Kidney capillary endothelial cell (primary cell): ENCODE data around the gene TBCK.

Experiments
- DNase-seq: peaks from one replicate; pipeline ENCODE4 v3.0.0-alpha.2; 2018; ENCODE audit warnings: low spot score

Gene TBCK

DNA sequence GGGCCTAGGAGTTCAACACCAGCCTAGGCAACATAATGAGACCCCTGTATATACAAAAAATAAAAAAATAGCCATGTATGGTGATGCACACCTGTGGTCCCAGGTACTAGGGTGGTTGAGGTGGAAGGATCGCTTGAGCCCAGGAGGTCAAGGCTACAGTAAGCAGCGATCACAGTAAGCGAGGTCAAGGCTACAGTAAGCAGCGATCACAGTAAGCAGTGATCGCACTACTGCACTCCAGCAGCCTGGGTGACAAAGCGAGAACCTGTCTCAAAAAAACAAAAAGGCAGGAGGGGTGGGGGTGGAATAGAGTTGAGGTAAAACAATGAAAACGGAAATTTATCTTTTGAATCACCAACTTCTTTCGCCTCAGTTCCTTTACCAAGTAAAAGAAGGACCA lies 29.4 kb downstream of the TBCK start:
- no peak for DNase-seq

DNA sequence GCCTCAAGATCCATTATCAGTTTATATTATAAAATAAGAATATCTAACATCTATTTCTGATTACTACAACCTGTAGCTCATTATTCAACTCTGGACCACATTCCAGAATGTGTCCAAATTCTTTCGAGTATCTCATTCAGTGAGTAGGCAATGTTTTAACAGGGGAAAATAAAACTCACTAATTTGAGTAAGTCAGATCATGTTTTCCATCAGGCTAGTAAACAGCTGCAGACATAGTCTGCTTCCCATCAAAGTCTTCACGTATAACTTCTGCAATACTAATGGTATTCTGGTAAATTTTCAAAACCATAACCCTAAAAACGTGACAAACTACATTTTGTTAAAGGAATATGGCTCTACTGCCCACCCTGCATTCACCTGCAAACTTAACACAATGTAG lies 31.8 kb downstream of the TBCK start:
- DNase-seq, result no peak

DNA sequence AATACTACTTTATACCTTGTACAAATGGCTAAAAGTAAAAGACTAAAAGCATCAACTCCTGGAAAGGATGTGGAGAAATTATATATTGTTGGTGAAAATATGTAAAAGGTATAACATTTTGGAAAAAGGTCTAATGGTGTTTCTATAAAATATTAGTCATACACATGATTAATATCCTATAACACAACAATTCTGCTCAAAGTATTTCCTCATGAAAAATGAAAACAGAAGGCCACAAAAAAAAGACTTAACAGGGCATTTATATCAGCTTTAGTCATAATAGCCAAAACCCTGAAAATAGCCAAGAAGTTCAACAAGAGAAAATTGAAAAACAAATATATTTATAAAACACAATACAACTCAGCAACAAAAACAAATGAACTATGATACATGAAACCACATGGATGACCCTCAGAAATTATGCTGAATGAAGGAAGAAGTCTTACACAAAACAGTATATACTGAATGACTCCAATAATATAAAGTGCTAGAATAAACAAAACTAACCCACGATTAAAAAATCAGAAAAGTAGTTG lies 38.8 kb downstream of the TBCK start:
- no peak for DNase-seq

DNA sequence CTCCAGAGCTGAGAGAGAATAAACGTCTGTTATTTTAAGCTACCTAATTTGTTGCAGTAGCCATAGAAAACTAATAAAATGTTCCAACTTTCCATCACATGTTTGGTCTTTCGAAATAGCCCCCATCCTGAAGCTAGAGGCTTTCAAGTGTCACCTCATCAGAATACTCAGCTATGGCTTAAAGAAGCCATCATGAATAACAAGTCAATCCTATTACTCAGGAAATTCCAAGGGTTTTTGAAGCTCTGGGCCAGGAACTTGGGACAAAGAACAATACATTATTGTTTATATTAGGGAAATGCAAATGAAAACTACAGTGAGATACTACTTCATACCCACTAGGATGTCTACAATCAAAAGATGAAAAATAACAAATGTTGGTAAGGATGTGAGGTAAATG lies 42.2 kb downstream of the TBCK start:
- peak; percentile 64 for DNase-seq

DNA sequence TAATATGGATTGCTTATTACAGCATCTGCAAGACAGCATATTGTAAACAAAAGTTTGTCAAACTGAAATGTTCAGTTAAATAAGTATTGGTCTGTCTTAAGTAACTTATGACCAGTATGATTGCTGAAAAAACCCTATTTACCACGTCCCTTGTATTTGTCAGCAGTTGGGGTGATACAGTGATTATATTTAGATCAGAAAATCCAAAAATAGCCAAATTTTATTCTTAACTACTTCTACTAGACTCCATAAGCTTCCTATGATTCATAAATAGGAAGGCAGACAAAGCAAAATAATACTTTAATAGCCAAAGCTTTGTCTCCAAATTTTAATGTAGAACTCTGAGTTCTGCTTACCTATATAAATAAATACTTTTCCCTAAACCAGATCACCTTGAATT lies 45.3 kb downstream of the TBCK start:
- peak; percentile 80 for DNase-seq

DNA sequence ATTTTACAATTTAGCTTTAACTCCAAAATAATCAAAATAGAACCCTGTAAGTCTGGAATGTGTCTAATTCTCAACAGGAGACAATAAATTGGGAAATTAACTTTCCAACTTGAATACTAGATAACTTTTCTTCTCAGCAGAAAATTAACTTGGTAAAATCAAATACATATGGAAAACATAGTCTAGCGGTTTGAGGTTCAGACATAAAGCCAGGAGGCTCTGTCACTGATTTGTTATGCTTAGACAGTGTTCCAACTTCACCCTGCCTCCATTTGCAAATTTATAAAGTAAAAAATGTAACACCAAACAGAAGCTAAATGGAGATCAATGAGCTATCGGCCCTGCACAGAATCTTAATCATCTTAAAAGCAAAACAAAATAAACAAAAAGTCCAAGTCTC lies 46.3 kb downstream of the TBCK start:
- no peak for DNase-seq

DNA sequence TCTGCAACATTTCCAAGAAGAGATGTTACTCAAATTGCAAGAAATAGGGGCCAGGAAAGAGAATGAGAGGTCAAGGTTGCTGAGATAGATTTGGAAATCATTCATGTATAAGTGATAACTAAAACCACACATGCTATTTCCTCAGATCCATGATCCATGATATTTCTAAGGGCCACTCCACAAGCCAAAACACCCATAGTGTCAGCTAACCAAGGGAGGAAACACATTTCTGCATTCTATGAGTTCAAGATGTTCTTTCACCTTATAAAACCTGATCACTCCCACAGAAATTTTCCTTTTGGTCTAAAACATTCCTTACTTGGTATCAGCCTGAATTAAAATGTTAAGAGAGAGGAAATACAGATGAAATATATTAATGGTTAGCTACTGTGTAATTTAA lies 47.2 kb downstream of the TBCK start:
- no peak for DNase-seq

DNA sequence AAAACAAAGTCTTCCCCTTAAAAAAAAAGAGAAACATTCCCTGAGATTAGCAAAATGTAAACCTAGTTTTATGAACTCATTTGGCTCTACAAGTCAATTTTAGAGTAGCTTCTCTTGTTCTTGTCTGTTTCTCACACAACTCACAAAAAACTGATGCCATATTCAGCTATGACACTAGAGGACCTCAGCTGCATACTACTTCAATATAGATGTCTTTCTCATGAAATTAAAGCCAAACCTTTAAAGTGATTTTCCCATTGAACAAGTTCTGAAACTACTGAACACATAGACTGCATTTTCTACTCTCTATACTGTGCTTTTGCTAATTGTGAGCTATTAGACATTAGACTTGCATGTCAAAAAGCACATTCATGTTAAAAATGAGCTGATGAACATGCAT lies 49.8 kb downstream of the TBCK start:
- peak; percentile 64 for DNase-seq

DNA sequence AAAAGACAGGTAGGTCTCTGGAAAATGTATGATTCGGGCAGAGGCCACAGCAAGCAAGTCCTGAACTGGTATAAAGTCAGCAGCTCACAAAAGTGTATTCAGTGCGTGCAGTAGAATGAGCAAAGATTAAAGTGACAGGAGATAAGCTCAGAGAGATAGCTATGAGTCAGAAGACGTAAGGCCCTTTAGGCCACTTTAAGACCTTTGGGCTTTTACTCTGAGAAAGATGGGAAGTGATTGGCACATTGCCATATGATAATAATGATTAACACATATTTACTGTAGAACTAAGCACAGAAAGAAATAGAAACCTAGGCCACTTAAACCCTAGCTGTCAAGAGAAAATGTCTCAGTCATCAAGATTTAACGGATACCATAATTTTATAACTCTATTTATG lies 51.7 kb downstream of the TBCK start:
- no peak for DNase-seq

DNA sequence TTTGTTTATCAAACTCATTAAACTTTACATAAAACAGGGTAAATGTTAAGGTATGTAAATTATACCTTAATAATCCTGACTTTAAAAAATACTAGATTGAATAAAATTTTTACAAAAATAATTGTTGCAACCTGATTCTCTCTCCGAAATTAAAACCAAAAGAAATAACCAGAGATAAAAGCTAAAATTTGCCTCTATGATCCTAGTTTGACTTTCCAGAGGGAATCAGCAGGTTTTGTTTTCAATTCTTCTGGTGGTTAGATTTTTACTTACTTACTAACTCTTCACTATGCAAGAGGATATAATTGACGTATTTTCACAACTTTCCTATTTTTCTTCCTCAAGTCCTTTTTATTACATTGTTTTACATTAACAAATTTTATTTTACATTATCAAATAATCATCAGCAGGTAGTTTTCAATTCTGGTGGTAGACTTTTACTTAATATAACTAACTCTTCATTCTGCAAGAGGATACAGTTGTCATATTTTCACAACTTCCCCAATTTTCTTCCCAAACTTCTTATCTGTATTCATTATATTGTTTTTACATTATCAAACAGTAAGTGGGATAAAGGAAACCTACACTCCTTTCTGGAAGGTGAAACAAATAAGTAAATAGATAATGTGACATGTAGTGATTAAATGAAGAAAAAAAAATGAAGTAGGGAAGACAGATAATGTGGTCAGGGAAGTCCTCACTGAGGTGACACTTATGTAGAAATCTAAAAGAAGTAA lies 52.2 kb downstream of the TBCK start:
- no peak for DNase-seq

DNA sequence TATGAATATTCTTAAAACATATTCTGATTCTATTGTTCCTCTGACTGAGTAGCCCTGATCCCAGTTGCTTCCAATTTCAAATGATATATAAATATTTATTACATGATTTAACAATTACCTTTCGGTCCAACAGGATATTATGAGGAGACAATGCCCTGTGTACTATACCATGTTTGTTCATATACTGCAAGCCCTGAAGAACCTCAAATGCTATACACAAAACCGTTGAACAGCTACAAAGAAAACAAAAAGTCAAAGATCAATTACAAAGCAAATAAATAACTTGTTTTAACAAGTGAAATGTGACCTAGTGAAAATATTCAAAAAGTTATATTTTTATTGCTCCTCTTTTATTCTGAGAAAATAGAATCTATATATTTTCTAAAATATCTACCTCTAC lies 54.0 kb downstream of the TBCK start:
- no peak for DNase-seq

DNA sequence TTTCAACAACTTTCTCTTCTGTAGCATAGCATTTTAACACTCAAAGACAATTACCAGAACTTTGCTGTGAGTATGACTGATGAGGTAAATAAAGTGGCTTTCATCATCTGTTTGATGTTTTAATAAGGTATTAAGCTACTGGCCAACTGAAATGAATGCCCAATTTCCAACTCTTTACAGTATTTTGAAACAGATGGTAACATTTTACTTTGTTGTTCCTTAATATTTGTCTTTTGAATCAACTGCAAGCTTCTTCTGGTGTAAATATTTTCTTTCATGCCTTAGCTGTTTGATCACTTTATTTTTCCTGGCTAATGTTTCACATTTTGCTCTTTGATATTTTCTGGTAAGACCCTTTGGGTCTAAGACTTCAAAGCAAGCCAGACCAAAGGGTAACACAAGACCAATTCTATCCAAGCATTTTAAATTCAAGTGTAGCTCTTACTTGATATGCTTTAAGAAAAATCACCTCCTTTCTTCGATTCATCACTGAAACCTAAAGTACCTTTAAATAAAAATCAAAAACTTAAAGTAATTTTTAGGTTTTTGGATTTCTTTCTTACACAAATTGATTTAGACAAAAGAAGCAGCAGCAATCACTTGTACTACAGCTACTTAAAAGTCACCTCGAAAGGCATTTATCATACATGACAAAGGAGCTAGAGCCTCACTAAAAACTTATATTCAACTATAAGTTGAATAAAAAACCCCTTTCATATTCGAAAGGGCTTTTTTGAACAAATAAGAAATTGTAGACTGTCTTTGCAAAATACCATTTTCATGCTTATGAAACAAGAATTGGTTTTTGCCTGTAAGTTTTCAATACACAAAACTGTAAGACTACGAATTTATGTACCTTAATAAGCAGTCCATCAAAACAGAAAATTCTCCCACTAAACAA lies 57.6 kb downstream of the TBCK start:
- no peak for DNase-seq

DNA sequence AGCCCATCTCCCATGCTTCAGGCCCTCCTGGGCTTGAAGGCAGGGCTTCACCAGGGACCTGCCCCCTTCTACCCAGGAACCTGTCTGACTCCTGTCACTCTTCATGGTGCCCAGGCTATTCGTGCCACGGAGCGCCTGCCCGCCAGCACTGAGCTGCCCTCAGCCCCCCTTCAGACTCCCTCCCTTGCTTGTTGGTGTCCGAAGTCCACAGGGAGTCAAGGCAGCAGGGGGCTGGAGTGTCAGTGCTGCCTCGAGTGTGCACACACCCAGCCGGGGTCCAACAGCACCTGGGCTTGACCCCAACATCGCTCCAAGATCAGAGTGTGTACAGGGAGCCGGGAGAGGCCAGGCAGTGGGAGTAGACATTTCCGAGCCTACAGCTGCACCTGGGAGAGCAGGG lies 59.8 kb downstream of the TBCK start:
- DNase-seq, result no peak

DNA sequence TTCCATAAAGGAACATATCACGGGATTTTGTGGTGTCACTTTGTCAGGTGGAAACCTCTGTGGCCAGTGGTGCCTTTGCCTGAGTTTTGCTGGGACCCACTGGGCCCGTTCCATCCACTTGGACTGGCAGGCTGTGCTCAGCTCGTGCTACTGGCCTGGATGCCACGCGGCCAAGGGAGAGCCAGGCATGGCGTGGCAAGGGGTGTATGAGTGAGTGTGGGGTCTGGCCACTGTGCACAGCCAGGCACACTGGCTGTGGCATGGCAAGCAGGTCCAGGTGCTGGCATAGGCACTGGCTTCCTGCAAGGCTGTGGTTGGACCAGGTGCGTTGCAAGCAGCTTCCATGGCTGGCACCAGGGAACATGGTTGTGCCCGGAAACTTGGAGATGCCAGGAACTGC lies 60.8 kb downstream of the TBCK start:
- no peak for DNase-seq

DNA sequence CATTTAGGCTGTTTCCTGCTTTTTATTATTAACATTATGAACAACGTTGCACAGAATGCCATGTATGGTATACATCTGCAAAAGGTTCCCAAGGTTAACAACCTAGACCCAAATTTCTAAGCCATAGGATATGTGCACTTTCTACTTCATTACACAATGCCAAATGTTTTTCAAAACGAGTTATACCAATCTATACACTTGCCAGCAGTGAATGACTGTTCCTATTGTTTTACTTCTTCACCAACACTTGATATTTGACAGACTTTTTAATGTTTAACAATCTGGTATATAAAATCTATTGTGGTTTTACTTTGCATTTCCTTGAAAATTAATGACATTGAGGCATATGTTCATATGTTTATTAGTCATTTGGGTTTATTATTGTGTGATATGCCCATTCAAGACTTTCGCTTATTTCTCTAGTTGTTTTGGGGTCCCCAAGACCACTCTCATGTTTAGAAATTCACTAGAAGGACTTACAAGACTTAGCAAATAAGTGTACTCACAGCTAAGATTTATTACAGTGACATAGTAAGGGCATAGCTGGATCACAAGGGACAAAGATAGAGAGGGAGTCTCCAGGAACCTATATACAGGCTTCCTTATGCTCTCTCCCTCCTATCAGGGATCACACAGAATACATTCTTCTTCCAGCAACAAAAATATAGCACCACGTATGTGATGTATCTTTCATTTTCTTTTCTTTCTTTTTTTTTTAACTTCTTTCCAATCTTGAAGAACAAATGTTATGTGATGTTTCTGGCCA lies 62.5 kb downstream of the TBCK start:
- no peak for DNase-seq

DNA sequence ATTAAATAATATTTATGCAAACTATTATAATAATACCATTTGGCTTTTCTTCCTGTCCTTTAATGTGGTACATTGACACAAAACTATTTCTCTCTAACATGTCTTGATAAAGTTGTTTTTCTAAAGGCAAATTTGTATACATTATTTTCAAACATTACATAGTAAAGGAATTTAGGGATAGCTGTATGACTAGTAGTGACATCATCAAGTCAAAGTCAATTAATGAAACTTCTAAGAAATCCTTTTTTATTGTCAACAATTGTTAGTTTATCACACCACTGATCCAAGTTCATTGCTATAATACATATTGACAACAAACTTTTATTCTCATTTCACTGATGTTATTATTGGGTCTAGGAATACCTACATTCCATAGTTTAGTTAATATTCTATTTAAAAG lies 68.4 kb downstream of the TBCK start:
- DNase-seq, result no peak

DNA sequence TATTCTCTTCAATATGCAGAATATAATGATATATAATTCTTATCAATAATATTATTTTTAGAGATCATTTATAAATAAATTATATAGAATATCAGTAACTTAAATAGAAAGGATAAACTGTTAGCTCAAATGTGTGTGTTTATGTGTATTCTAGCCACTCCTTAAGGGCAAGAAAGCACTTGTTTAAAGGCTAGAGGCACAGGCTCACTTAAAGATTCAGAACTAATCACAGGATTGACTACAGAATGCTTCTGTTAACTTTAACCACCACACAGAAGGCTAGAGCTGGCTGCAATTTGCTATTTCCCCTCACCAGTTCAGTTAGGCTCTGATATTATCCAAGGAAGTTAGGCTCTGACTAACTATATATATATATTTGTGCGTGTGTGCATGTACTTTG lies 69.6 kb downstream of the TBCK start:
- DNase-seq, result no peak

DNA sequence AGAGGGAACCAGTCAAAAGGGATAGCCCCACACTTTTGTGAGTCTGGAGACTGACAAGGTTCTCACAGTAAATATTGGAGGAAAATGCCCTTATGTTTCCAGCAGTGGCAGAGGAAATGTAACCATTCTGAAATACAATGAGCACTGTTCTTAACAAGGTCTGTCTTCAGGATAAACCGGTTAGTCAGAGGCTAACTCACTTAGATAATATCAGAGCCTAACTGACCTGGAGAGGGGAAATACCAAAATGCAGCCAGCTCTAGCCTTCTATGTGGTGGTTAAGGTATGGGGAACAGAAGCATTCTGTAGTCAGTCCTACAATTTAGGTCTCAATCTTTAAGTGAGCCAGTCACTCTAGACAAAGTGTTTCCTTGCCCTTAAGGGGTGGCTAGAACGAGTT lies 70.8 kb downstream of the TBCK start:
- no peak for DNase-seq

DNA sequence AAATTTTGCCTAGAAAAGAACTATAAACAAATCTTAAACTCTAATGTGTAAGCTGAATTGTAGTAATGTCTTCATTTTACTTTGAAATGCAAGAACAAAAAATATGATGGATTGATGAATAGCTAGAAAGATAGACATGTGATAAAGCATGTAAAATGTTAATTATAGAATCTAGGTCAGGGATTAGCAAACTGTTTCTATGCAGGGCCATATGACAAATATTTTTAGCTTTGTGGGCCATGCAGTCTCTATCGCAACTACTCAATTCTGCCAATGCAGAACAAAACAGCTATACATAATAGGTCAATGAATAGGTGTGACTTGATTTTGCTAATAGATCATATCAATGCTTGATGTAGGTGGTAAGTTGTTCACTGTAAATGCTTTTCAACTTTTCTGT lies 75.3 kb downstream of the TBCK start:
- no peak for DNase-seq

DNA sequence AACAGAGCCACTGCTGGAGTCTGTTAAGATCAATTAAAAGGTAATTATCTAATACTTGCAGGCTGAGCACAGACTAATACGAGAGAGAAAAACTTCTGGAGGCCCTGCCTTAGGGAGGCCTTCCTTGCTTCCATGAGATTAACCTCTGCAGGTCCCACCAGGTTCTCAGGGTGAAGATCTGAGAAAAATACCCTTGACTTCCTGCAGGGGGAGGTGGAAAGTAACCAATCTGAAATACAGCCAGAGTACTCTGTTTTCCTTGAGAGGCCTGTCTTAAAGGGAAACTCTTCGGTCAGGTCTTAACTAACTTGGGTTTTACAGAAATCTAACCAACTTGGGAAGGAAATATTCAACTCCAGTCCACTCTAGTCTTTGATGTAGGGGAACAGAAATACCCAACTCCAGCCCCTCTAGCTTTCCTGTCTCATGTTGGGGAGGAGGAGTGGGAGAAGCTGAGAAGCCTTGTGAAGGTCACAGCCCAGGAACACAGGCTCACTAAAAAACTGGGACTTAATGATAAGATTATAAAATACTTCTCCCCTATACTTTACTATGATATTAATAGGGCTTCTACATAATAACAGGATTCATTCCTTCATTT lies 77.1 kb downstream of the TBCK start:
- DNase-seq, result peak; percentile 42

DNA sequence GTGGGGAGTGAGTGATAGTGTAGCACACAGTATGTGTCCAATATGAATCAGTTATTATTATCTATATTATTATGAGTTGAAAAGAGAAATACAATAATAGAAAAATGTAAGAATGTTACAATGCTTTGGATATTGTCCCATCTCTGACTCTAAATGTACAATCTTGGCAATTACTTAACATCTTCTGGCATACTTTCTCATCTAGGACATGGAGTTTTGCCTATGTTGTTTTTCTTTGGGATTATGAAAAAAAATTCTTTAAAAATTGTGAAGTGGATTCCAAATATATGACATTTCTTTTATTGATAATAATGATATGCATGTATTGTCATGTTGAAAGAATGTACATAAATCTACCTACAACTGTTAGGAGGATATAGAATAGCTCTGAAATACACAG lies 84.1 kb downstream of the TBCK start:
- no peak for DNase-seq

DNA sequence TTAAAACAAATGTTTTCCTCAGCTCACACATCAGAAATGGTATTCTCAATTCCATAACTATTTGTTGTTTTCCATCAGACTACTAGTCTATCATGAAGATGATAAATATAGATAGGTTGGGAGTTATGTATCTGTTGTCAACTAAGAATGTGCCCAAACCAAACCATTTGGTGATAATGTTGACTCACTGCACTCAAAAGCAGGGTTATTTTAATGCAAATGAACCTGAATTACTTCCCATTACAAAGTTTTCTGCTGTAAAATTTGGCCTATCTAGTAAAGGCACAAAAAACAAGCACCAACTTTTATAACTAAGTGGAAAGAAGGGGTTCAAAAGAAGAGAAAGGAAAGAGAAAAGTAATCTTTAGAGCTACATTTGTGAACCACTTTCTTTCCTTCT lies 93.5 kb downstream of the TBCK start:
- no peak for DNase-seq
